Hepatocyte (in vitro differentiated cells): Measurements from ENCODE around the gene NRXN2.

Source experiments
- CTCF ChIP-seq: fragments of 200-600 bp; sonication (generic); IDR thresholded peaks from 2 replicates; pipeline ENCODE4 v1.5.1; 2016; ENCODE audit warnings: antibody characterized with exemption, mild to moderate bottlenecking; ENCODE audit not compliant: poor library complexity
- EZH2 ChIP-seq: fragments of 200-600 bp; sonication (generic); IDR thresholded peaks from 2 replicates; pipeline ENCODE4 v1.6.1; 2016; ENCODE audit warnings: antibody characterized with exemption, mild to moderate bottlenecking, borderline replicate concordance
- EZH2phosphoT487 ChIP-seq: fragments of 200-600 bp; sonication (generic); IDR thresholded peaks from one replicate; pipeline ENCODE4 v1.6.1; 2018; ENCODE audit warnings: antibody characterized with exemption, mild to moderate bottlenecking, low read depth, moderate library complexity; ENCODE audit not compliant: unreplicated experiment, severe bottlenecking

- TF ChIP-seq CTCF (no peak), EZH2 (no peak), EZH2phosphoT487 (no peak)
These were observed 57.6 kb downstream of the NRXN2 start for GRCh38 chr11:64665411-64665821.
